ENCODE results near the gene ZMPSTE24.
"Not testable (repeated sequence)": the region's sequence is repeated elsewhere in the genome, so short reads cannot be mapped to it uniquely, and the experiment has no call there.

Gene ZMPSTE24

GRCh38 chr1:40257688-40258444, at the start of gene ZMPSTE24:
TSS of gene ZMPSTE24 (plus strand) at chr1:40258236. CDS start at chr1:40258272, 36 bp downstream.
- no peak for TF ChIP-seq CTCF (IDR thresholded peaks at IDR 0.05; ENCODE audit: control insufficient read depth, extremely low read depth, insufficient read depth)
- peak; percentile 97 for DNase-seq (ENCODE audit: low read depth)
- peak within 1 kb of the TSS; percentile 100 for H3K4me3 ChIP-seq (ENCODE audit: low read depth, low read length)

DNA sequence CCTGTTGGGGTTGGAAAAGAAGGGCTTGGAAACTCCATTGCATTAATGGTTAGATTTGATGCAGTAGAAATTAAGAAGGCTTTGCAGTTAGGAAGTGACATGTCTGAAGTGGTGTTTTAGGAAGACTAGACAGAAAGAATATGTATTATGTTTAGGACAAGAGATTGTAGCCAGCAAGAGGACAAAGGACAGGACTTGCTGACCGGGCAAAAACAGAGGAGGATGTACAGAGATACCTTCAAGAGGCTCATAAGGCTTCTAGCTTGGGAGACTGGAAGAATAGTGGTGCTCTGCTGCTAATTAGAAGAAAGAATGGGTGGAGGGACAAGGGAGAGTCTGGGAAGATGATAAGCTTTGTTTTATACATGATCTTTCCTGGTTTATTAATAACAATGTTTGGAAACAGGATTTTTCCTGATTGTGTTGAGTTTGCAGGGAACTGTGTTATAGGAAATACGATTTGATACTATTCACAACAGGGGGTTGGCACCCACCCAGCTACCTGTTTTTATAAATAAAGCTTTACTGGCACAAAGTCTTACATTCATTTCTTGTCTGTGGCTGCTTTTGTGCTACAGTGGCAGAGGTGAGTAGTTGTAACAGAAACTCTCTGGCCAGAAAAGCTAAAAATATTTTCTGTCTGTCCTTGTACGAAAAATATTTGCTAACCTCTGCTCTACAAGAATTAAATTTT, 47.4 kb upstream of the ZMPSTE24 start:
- no peak overlapping the region for H3K4me3 ChIP-seq (ENCODE audit: low read depth, low read length)
- peak; percentile 1 for DNase-seq (ENCODE audit: low read depth)
- no peak for TF ChIP-seq CTCF (IDR thresholded peaks at IDR 0.05; ENCODE audit: control insufficient read depth, extremely low read depth, insufficient read depth)

GRCh38 chr1:40218333-40218732, 39.7 kb upstream of the ZMPSTE24 start:
- DNase-seq (ENCODE audit: low read depth), result no peak
- H3K4me3 ChIP-seq (ENCODE audit: low read depth, low read length), result no peak overlapping the region
- no peak for TF ChIP-seq CTCF (IDR thresholded peaks at IDR 0.05; ENCODE audit: control insufficient read depth, extremely low read depth, insufficient read depth)

DNA sequence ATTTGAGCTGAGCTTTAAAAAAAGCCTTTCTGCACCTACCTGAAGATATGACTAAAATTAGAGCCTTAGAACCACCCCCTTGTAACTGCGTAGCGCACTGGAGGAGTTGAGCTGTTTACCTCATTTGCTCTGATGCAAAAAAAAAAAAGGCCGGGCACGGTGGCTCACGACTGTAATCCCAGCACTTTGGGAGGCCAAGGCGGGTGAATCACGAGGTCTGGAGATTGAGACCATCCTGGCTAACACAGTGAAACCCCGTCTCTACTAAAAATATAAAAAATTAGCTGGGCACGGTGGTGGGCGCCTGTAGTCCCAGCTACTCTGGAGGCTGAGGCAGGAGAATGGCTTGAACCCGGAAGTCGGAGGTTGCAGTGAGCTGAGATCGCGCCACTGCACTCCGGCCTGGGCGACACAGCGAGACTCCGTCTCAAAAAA, 36.5 kb upstream of the ZMPSTE24 start:
- not testable (repeated sequence) for H3K4me3 ChIP-seq (ENCODE audit: low read depth, low read length); DNase-seq (ENCODE audit: low read depth)

DNA sequence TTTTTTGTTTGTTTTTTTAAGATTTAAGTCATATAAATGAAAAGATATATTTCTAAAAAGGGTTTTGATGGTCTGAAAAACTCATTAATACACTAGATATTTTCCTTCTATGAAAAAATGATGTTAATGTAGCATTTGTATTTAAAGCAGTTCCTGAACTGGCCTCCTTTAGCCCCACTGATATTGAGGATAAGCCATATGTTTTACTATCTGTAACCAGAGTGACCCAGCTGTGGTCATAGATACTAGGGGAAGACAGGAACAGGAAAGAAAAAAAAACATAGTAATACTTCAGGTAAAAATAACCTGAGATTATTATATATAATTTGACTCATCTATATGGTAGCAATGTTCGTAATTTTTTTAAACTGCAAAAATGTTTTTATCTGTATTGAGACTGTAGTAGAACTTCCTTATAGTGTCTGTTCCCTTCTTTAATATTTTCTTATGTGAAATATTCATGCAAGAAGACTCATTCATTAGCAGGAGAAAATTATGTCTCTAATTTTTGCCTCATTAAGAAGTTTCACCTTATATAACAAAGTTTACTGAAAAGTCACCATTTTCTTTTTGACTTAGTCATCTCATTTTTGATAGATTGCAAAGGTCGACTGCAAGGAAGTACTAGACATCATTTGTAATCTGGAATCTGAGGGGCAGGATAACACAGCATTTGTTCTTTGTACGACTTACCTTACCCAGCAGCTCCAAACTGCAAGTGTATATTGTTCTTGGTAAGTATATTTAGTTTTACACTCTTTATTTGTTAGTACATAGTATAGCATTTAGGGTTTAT, 35.9 kb upstream of the ZMPSTE24 start:
- TF ChIP-seq CTCF (IDR thresholded peaks at IDR 0.05; ENCODE audit: control insufficient read depth, extremely low read depth, insufficient read depth), result no peak
- no peak overlapping the region for H3K4me3 ChIP-seq (ENCODE audit: low read depth, low read length)
- no peak for DNase-seq (ENCODE audit: low read depth)

GRCh38 chr1:40224040-40224439, 34.0 kb upstream of the ZMPSTE24 start:
- TF ChIP-seq CTCF (IDR thresholded peaks at IDR 0.05; ENCODE audit: control insufficient read depth, extremely low read depth, insufficient read depth), result no peak
- DNase-seq (ENCODE audit: low read depth), result no peak
- H3K4me3 ChIP-seq (ENCODE audit: low read depth, low read length), result no peak overlapping the region

- no peak for DNase-seq (ENCODE audit: low read depth)
- no peak overlapping the region for H3K4me3 ChIP-seq (ENCODE audit: low read depth, low read length)
- TF ChIP-seq CTCF (IDR thresholded peaks at IDR 0.05; ENCODE audit: control insufficient read depth, extremely low read depth, insufficient read depth), result no peak
Observed at GRCh38 chr1:40226192-40226591, 31.8 kb upstream of the ZMPSTE24 start.

Measured in LNCaP clone FGC (cell line).